H1 (cell line): Measurements from ENCODE around the gene DPEP3. TPM values are rescaled to one million over a fixed set of nuclear protein-coding genes. Genes with fewer than 3 reads are reported as not detected.

Experiments used
- CEBPB ChIP-seq: IDR thresholded peaks from 2 replicates; pipeline ENCODE4 v1.6.1; 2012; ENCODE audit warnings: low read depth, low read length
- GABPA ChIP-seq: IDR thresholded peaks from 2 replicates; pipeline ENCODE4 v1.6.1; 2011; ENCODE audit warnings: mild to moderate bottlenecking, low read length, moderate library complexity, borderline replicate concordance; ENCODE audit not compliant: insufficient read depth
- KDM5A ChIP-seq: fragments of 200-600 bp; IDR thresholded peaks from 2 replicates; pipeline ENCODE4 v1.7.1; 2012; ENCODE audit warnings: mild to moderate bottlenecking, low read length, inconsistent platforms, mixed read lengths
- MAFK ChIP-seq: IDR thresholded peaks from 2 replicates; pipeline ENCODE4 v1.6.1; 2012; ENCODE audit warnings: low read depth, mild to moderate bottlenecking, improper control_type of control experiment, low read length
- POLR2AphosphoS5 ChIP-seq: IDR thresholded peaks from 2 replicates; pipeline ENCODE4 v1.6.1; 2011; ENCODE audit warnings: low read depth, low read length
- SP1 ChIP-seq: IDR thresholded peaks from 2 replicates; pipeline ENCODE4 v1.6.1; 2011; ENCODE audit warnings: low read depth, low read length
- TBP ChIP-seq: IDR thresholded peaks from 2 replicates; pipeline ENCODE4 v1.6.1; 2011; ENCODE audit warnings: low read depth, low read length, improper control_type of control experiment
- TCF12 ChIP-seq: IDR thresholded peaks from 2 replicates; pipeline ENCODE4 v1.6.1; 2011; ENCODE audit warnings: low read depth, mild to moderate bottlenecking, low read length
- YY1 ChIP-seq: IDR thresholded peaks from 2 replicates; pipeline ENCODE4 v1.6.1; 2011; ENCODE audit warnings: low read depth, mild to moderate bottlenecking, low read length
- polyA plus RNA-seq, 7 experiments: library from polyadenylated mRNA; depleted of rRNA in 3 of 7; stranded (reverse) in 5 of 7; unstranded in 2 of 7; fragments of >200 nt in 5 of 7; fragments of 200-250 nt in 2 of 7; gene quantifications; 1 replicate in 5 of 7; 2 replicates in 1 of 7; 4 replicates in 1 of 7; pipeline versions ENCODE4 v1.2.1 to v1.2.3, GENCODE V29; 2011 to 2013; ENCODE audit warnings: missing spikeins in 2 of 7, mixed read lengths in 2 of 7
- total RNA-seq: library from RNA; stranded (reverse); fragmentation: NEBNext Ultra II Directional; extraction: Animal tissue kit (Norgen Biotek cat#: 25700); gene quantifications from 2 replicates; pipeline ENCODE4 v1.2.1, GENCODE V29; 2021
- TF ChIP-seq, protein P1 (sequence below): fragments of 300-600 bp; sonication (generic); IDR thresholded peaks from 2 replicates; pipeline ENCODE4 v1.7.1; 2012; ENCODE audit warnings: low read length, moderate library complexity, mild to moderate bottlenecking, inconsistent platforms; ENCODE audit not compliant: insufficient replicate concordance
- TF ChIP-seq, protein P2 (sequence below): IDR thresholded peaks from 2 replicates; pipeline ENCODE4 v1.6.1; 2012; ENCODE audit warnings: inconsistent platforms

The DPEP3 gene
- total and polyA plus RNA-seq, 2 of the 8 experiments (the other 6 are each of a cell fraction or from before 2014, with no cell fraction given), result 6.5 to 9.9 TPM

DNA sequence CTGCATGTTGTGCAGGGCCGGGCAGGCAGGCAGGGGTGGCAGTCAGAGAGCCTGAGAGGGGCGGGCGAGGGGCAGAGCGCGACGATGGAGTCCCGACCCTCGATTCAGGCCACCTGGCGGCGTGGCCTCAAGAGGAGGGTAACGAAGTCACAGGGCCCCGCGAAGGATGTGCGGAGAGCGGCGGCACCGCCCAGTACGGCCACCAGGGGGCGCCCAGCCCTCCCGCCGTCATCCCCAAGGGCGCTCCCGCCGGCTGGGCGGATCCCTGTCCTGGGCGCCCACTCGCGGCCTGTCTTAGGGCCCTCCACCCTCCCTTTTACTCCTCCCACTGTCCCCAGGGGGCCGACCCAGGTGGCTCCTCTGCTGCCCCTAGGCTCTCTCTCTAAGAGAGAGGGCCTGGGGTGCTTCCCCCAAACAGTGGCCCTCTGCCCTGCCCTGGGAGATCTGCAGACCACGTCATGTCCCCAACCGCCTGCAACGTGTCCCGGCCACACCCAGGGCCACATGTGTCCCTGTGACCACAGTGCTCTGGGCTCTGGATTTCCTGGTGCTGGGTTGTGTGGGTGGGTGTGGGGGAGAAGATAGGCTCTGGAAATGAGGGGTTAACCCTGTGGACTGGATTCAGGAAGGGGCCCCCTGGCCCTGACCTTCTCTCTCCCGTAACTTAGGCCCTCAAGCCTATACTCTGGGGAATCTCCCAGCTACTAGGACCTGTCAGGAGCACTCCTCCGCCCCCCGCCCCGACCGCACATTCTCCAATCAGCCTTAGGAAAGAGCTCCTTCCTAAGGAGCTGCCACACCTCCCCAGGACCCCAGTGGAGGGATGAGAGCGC is 13.1 kb upstream of the DPEP3 start (continued):
- TF ChIP-seq SP1 (no peak), CEBPB (no peak), MAFK (no peak), POLR2AphosphoS5 (no peak), GABPA (peak; percentile 68; the same call in 1 of the 2 replicates), KDM5A (no peak), TCF12 (0 out of 2 replicates have a peak, but pooled peaks have one; percentile 58), TBP (no peak), YY1 (peak; percentile 69)
- TF ChIP-seq, protein P1, sequence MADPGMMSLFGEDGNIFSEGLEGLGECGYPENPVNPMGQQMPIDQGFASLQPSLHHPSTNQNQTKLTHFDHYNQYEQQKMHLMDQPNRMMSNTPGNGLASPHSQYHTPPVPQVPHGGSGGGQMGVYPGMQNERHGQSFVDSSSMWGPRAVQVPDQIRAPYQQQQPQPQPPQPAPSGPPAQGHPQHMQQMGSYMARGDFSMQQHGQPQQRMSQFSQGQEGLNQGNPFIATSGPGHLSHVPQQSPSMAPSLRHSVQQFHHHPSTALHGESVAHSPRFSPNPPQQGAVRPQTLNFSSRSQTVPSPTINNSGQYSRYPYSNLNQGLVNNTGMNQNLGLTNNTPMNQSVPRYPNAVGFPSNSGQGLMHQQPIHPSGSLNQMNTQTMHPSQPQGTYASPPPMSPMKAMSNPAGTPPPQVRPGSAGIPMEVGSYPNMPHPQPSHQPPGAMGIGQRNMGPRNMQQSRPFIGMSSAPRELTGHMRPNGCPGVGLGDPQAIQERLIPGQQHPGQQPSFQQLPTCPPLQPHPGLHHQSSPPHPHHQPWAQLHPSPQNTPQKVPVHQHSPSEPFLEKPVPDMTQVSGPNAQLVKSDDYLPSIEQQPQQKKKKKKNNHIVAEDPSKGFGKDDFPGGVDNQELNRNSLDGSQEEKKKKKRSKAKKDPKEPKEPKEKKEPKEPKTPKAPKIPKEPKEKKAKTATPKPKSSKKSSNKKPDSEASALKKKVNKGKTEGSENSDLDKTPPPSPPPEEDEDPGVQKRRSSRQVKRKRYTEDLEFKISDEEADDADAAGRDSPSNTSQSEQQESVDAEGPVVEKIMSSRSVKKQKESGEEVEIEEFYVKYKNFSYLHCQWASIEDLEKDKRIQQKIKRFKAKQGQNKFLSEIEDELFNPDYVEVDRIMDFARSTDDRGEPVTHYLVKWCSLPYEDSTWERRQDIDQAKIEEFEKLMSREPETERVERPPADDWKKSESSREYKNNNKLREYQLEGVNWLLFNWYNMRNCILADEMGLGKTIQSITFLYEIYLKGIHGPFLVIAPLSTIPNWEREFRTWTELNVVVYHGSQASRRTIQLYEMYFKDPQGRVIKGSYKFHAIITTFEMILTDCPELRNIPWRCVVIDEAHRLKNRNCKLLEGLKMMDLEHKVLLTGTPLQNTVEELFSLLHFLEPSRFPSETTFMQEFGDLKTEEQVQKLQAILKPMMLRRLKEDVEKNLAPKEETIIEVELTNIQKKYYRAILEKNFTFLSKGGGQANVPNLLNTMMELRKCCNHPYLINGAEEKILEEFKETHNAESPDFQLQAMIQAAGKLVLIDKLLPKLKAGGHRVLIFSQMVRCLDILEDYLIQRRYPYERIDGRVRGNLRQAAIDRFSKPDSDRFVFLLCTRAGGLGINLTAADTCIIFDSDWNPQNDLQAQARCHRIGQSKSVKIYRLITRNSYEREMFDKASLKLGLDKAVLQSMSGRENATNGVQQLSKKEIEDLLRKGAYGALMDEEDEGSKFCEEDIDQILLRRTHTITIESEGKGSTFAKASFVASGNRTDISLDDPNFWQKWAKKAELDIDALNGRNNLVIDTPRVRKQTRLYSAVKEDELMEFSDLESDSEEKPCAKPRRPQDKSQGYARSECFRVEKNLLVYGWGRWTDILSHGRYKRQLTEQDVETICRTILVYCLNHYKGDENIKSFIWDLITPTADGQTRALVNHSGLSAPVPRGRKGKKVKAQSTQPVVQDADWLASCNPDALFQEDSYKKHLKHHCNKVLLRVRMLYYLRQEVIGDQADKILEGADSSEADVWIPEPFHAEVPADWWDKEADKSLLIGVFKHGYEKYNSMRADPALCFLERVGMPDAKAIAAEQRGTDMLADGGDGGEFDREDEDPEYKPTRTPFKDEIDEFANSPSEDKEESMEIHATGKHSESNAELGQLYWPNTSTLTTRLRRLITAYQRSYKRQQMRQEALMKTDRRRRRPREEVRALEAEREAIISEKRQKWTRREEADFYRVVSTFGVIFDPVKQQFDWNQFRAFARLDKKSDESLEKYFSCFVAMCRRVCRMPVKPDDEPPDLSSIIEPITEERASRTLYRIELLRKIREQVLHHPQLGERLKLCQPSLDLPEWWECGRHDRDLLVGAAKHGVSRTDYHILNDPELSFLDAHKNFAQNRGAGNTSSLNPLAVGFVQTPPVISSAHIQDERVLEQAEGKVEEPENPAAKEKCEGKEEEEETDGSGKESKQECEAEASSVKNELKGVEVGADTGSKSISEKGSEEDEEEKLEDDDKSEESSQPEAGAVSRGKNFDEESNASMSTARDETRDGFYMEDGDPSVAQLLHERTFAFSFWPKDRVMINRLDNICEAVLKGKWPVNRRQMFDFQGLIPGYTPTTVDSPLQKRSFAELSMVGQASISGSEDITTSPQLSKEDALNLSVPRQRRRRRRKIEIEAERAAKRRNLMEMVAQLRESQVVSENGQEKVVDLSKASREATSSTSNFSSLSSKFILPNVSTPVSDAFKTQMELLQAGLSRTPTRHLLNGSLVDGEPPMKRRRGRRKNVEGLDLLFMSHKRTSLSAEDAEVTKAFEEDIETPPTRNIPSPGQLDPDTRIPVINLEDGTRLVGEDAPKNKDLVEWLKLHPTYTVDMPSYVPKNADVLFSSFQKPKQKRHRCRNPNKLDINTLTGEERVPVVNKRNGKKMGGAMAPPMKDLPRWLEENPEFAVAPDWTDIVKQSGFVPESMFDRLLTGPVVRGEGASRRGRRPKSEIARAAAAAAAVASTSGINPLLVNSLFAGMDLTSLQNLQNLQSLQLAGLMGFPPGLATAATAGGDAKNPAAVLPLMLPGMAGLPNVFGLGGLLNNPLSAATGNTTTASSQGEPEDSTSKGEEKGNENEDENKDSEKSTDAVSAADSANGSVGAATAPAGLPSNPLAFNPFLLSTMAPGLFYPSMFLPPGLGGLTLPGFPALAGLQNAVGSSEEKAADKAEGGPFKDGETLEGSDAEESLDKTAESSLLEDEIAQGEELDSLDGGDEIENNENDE, result no peak
- TF ChIP-seq, protein P2, sequence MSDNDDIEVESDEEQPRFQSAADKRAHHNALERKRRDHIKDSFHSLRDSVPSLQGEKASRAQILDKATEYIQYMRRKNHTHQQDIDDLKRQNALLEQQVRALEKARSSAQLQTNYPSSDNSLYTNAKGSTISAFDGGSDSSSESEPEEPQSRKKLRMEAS, result peak; percentile 95
